Iris pigment epithelial cell (primary cell): ENCODE measurements around the gene TMEM94.
"Not testable (repeated sequence)": the region's sequence is repeated elsewhere in the genome, so short reads cannot be mapped to it uniquely, and the experiment has no call there.

ENCODE experiments used
- DNase-seq: peaks from one replicate; pipeline ENCODE4 v3.0.0-alpha.2; 2011; ENCODE audit warnings: low read depth

TMEM94 gene

GRCh38 chr17:75511270-75511609 is 54.8 kb downstream of the TMEM94 start:
- no peak for DNase-seq

- no peak for DNase-seq
Measured at GRCh38 chr17:75511610-75512575, 55.5 kb downstream of the TMEM94 start.

- peak; percentile 54 for DNase-seq
Measured at GRCh38 chr17:75512926-75513640, 56.6 kb downstream of the TMEM94 start.

- no peak for DNase-seq
Measured at GRCh38 chr17:75513641-75514000, 57.2 kb downstream of the TMEM94 start.

- no peak for DNase-seq
Measured at GRCh38 chr17:75514299-75514918, 58.0 kb downstream of the TMEM94 start.

GRCh38 chr17:75514919-75515495 is 58.6 kb downstream of the TMEM94 start:
- DNase-seq, result peak; percentile 25

GRCh38 chr17:75515496-75516254 is 59.2 kb downstream of the TMEM94 start, which contains the start of gene CASKIN2:
CASKIN2 (minus strand) TSS chr17:75515537; CDS start chr17:75513804, 1,733 bp downstream.
- peak; percentile 76 for DNase-seq

- peak; percentile 89 for DNase-seq
Measured at GRCh38 chr17:75516255-75516618, 59.8 kb downstream of the TMEM94 start, which contains the start of gene TSEN54. TSEN54 (plus strand) TSS chr17:75516528; CDS start chr17:75516561, 33 bp downstream.

GRCh38 chr17:75516619-75517296 is 60.3 kb downstream of the TMEM94 start:
- DNase-seq, result no peak

GRCh38 chr17:75517297-75517865 is 60.9 kb downstream of the TMEM94 start:
- DNase-seq, result no peak

GRCh38 chr17:75518201-75518600 is 61.8 kb downstream of the TMEM94 start:
- DNase-seq, result no peak

GRCh38 chr17:75518983-75519537 is 62.6 kb downstream of the TMEM94 start:
- no peak for DNase-seq

- not testable (repeated sequence) for DNase-seq
Measured at GRCh38 chr17:75520413-75520812, 64.0 kb downstream of the TMEM94 start.

- no peak for DNase-seq
Measured at GRCh38 chr17:75521290-75521689, 64.9 kb downstream of the TMEM94 start.

GRCh38 chr17:75521951-75522727 is 65.7 kb downstream of the TMEM94 start:
- DNase-seq, result peak; percentile 71

GRCh38 chr17:75523647-75524046 is 67.2 kb downstream of the TMEM94 start:
- no peak for DNase-seq

- DNase-seq, result no peak
Measured at GRCh38 chr17:75524269-75524969, 68.0 kb downstream of the TMEM94 start.

- DNase-seq, result peak; percentile 31
Measured at GRCh38 chr17:75524970-75525805, 68.8 kb downstream of the TMEM94 start, which contains the start of gene LLGL2. LLGL2 (plus strand) TSS chr17:75525697; CDS start chr17:75543427, 17,730 bp downstream.
